ENCODE results near the gene LRIG1.

The LRIG1 gene, protein sequence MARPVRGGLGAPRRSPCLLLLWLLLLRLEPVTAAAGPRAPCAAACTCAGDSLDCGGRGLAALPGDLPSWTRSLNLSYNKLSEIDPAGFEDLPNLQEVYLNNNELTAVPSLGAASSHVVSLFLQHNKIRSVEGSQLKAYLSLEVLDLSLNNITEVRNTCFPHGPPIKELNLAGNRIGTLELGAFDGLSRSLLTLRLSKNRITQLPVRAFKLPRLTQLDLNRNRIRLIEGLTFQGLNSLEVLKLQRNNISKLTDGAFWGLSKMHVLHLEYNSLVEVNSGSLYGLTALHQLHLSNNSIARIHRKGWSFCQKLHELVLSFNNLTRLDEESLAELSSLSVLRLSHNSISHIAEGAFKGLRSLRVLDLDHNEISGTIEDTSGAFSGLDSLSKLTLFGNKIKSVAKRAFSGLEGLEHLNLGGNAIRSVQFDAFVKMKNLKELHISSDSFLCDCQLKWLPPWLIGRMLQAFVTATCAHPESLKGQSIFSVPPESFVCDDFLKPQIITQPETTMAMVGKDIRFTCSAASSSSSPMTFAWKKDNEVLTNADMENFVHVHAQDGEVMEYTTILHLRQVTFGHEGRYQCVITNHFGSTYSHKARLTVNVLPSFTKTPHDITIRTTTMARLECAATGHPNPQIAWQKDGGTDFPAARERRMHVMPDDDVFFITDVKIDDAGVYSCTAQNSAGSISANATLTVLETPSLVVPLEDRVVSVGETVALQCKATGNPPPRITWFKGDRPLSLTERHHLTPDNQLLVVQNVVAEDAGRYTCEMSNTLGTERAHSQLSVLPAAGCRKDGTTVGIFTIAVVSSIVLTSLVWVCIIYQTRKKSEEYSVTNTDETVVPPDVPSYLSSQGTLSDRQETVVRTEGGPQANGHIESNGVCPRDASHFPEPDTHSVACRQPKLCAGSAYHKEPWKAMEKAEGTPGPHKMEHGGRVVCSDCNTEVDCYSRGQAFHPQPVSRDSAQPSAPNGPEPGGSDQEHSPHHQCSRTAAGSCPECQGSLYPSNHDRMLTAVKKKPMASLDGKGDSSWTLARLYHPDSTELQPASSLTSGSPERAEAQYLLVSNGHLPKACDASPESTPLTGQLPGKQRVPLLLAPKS

DNA sequence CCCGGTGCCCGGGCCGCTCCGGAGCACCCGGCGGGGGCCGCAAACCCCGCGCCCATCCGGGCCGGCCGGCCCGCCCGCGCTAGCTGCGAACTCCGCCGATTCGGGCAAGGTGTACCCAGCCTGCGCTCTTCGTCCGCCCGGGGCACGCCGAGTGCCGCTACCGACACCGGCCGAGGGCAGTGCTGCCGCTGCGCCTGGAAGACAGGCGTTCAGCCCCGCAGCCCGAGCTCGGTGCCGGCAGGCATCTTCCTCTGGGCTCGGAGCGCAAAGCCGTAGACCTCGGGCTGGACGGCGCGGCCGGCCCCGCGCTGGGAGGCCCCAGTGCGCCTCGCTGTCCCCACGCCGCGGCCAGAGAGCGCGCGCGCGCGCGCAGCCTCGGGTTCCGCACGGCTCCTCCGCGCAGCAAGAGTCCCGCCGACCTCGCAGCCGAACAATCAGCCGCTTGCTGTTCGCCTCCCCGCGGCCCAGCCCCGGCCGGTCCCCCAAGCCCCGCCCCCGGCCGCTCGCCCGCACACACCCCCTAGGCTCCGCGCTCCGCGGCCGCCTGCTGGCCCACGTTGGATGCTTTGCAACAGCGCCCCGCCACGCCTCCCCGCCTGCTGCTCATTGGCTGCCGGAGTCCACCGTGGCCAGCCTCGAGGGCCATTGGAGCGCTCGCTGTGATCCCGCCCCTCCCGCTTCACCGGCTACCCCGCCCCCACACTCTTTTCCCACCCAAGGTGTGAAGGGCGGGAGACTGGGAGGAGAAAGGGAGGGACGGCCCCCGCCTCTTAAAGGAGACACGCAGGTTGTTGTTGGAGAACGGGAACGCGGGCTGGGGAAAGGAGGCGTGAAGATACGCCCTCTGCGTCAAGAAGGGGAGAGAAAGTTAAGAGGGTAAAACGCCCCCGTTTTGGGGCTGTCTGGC lies at the start of gene LRIG1:
Gene LRIG1 (minus strand): TSS at position 447 of the 907 bp plus-strand sequence. CDS start 615 bp downstream, outside the sequence.
- DNase-seq: peak; percentile 99

DNA sequence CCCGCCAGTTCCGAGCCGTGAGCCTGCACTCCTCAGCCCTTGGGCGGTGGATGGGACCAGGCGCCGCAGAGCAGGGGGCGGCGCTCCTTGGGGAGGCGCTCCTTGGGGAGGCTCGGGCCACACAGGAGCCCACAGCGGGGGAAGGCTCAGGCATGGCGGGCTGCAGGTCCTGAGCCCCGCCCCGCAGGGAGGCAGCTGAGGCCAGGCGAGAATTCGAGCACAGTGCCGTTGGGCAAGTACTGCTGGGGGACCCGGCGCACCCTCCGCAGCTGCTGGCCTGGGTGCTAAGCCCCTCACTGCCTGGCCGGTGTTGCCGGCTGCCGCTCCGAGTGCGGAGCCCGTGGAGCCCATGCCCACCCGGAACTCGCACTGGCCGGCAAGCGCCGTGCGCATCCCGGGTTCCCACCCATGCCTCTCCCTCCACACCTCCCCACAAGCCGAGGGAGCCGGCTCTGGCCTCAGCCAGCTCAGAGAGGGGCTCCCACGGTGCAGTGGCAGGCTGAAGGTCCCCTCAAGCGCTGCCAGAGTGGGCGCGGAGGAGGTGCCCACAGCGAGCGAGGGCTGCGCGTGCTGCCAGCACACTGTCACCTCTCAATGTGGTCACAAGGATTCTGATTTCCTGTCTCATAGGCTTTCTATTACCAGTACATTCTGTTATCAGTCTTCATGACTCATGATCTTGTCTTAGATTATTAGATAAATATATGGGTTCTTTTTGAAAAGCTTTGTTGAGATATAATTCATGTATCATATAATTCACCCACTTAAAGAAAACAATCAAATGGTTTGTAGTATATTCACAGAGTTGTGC lies 44.0 kb upstream of the LRIG1 start:
- DNase-seq: no peak

DNA sequence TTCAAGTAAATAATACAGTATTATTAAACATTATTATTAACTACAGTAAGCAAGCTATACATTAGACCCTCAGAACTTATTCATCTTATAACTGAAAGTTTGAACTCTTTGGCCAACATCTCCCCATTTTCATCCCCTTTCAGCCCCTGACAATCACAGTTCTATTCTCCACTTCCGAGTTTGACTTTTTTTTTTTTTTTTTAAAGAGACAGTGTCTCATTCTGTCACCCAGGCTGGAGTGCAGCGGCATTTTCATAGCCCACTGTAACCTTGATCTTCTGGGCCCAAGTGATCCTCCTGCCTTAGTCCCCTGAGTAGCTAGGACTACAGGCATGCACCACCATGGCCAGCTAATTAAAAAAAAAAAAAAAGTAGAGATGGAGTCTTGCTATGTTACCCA lies 41.3 kb upstream of the LRIG1 start:
- DNase-seq: no peak

DNA sequence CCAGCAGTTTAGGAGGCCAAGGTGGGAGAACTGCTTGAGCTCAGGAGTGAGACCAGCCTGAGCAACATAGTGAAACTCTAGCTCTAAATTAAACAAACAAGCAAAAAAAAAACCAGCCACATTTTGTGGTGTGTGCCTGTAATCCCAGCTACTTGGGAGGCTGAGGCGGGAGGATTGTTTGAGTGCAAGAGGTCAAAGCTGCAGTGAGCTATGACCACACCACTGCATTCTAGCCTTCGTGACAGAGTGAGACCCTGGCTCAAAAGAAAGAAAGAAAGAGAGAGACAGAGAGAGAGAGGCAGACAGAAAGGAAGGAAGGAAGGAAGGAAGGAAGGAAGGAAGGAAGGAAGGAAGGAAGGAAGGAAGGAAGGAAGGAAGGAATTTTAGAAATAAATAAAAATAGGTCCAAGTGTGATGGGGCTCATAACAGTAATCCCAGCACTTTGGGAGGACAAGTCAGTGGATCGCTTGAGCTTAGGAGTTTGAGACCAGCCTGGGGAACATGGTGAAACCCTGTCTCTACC lies 38.7 kb upstream of the LRIG1 start:
- no peak for DNase-seq

DNA sequence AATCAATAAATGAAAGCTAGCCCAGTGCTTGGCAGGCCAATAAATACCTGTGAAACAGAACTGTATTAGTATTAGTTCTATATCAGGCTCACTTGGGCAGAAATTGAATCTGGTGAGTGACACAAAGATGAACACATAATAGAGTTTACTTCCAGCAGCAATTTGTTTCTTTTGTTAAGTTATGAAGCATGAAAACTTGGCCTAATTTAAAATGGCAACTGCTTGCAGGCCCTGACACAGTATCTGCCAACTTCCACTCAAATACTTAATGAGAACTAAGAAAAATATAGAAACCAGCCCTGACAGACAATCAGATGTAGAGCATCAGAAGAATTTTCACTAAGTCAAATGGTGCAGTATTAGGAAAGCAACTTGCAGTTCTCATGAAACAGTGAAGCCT lies 37.6 kb upstream of the LRIG1 start:
- DNase-seq: no peak

DNA sequence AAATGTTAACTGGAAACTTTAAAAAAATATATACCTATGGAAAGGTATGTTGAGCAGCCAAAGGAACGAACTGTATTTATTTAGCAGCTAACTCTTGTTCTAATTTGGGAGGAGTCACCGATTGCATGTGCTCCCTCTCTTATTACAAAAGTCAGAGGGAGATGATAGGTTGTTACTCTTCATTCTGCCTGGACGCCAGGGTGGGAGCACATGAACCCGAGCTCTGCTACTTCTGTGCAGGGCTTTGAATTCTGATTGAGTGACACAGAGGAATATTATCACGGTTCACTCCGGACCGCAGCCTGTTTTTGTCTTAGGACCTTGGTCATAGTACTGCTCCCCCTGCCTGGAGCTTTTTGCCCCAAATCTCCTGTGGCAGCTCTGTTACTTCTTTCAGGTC lies 36.9 kb upstream of the LRIG1 start:
- DNase-seq: no peak

DNA sequence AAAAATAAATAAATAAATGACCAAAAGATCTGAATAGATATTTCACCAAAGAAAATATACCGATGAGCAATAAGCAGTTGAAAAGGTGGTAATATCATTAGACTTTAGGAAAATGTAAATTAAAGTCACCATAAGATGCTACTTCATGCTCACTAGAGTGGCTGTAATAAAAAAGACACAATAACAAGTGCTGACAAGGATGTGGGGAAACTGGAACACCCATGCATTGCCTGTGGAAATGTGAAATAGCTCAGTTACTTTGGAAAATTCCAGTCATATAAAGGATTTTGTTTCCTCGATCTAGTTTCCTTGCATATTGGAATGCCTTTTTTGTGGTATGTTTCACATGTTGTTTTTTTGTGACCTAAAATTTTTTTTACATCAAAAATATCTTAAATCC lies 36.0 kb upstream of the LRIG1 start:
- no peak for DNase-seq

DNA sequence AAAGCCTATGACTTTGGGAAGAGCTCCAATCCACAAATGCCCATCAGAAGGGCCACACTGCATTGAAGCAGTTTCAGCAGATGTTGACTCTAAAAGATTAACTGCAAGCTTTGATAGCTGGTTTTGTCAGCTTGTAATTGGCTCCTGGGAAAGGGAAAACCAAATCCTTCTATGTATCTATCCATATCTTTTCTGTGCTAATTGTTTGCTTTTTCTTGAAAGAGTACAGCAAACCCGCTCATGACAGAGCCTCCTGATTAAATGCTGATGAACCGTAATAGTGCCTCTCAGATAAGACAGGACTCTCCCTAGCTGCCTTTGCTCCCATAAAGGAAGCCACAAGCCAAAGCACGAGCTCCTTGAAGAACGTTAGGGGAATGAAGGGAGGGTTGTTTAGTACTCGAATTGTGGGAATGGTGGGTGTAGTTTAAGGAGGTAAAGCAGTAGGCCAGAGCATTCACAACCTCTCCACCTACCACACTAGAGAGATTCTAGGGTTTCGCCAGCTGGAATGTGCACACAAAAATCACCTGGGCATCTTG lies 33.6 kb upstream of the LRIG1 start:
- no peak for DNase-seq

DNA sequence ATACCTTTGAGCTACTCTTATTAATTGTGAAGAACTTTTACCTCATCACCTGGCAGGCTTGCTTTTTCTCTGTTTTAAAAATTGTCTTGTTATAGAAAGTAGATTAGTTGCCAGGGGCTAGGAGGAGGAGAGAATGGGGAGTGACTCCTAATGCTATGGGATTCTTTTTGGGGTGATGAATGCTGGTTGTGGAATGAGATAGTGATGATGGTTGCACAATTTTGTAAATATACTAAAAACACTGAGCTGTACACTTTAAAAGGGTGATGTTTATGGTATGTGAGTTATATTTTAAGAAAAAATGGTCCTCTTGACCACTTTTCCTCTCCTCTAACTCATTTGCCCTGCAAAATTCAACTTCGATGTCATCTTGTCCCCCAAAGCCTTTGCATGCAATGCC lies 31.8 kb upstream of the LRIG1 start:
- DNase-seq: no peak

DNA sequence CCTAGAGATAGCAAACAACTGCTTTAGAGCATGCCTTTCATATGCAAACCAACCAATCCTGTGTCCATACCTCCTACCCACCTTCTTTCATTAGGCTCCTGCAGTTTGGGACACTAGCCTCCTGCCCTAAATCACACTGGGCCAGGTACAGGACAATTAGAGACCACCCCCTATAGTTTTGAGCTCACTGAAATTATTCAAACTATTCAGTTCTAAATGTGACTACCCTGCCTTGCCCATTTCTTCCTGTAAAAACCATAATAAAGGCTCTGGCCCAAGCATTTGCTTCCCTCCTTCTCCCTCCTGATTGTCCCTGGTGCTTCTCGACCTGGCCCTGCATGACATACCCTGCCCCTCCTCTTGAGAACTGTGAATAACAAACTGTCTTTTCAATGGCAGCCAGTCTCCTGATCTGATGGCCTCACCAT lies 31.4 kb upstream of the LRIG1 start:
- no peak for DNase-seq

DNA sequence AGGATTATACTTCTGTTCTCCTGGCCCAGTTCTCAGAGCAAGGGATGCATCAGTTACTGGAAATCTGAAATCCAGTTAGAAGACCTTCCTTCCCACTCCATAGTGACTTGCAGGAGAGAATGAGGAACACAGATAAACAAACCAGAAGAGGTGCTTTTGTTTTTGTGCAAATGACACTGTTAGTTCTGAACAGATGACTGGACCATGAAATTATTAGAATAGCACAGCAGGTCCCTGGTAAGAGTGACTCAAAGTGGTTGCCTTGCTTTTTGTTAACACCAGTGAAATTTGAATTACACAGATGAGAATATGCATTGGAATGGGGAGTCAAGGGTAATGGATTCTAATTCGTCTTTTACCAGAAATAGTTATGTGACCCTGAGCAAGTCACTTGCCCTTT lies 30.4 kb upstream of the LRIG1 start:
- no peak for DNase-seq

DNA sequence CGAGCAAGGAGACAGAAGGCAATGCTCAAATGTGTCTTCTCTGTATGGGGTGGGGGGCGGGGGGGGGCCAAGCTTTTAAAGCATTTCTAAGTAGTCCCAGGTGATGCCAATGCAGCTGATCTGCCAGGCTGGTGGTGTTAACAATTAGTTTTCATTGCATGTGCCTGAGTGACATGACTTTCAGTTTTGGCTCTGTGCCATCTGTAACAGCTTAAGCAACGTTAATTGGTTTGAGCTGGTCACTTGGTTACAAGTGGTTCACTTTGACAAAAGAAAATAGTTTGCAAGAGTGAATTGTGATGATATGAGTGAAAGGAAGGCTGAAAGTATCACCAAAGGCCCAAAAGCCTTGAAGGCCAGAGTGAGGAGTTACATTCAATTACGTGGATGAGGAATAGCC lies 26.4 kb upstream of the LRIG1 start:
- no peak for DNase-seq

DNA sequence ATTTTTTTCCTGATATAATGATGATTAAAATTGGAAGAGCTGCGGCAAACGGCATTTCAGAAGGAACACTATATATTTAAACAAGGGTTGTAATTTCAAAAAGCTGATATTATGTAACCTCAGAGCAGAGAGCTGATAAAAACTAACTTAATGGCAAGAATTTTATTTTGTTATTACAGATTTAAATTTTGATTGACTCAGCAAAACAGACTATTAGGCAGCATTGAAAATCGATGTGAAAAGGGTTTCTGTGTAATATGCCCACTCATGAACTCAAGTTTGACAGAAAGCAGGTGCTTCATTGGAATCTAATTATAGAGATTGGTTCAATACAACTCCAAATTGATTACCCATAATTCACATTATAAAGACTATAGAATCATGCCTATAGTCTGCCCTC lies 24.9 kb upstream of the LRIG1 start:
- DNase-seq: no peak

DNA sequence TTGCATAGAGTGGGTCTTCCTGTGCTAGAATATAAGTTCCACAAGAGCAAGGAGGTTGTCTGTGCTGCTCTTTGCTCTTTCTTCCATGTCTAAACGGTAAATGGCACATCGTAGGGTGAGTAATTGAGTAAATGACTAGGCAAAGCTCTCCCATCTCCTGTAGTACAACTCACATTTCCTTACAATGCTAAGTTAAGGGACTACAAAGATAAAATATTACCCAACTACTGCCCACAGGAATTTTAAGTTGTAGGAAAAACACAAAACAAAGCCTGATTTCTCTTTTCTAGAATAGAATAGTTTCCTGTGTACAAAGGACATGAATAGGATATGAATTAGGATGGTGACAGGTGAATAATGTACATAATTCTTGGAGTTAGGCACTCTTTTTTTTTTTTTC lies 19.9 kb upstream of the LRIG1 start:
- no peak for DNase-seq

DNA sequence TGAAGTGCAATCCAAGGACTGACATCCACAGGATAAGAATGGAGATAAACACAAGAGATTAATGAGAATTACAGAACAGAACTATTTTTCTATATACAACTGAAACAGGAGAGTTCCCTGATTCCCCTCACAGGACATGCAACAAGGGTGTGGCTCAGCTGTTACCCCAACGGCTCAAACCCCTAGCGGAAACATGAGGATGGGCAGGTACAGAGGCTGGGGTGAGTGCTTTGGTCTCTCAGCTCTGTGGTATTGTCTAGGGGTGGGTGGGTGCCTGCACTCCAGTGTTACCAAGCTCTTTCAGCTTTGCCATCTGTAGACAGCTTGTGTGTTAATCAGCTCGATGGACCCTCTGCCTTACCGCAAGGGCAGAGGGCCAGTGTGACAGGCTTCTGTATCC lies 17.8 kb upstream of the LRIG1 start:
- no peak for DNase-seq

DNA sequence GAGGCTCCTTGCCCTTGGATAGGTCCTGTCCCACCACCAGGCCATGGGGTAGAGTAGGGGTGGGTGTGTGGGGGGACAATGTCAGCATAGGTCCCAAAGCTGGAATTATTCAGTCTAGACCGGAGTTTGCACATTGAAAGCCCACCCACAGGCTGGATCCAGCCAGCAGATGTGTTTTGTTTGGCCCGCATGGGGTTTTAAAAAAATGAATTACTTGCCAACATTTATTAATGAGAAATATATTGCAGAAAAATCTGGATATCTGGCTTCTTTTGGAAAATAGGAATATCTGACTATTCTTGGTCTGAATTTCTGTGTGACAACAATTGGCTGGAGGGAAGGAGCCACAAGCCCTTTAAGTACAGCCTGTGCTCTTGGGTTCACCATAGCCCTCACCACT lies 17.3 kb upstream of the LRIG1 start:
- no peak for DNase-seq

DNA sequence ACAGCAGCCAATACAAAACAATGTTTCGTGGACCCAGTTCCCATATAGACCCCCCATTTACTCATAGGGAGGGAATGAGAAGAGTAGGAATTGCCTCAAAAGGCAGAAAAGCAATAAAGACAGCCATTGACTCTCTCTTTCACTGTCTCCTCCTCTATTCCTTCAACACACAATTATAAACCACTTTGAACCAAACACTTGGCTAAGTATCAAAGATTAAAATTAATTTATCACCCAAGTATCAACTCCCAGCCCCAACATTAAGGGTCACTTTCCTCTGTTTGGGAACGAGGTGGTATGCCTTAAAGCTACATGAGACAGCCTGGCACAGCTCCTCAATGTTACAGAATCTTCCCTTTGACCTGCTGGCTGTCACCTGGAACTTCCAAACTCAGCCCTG lies 16.4 kb upstream of the LRIG1 start:
- DNase-seq: no peak

DNA sequence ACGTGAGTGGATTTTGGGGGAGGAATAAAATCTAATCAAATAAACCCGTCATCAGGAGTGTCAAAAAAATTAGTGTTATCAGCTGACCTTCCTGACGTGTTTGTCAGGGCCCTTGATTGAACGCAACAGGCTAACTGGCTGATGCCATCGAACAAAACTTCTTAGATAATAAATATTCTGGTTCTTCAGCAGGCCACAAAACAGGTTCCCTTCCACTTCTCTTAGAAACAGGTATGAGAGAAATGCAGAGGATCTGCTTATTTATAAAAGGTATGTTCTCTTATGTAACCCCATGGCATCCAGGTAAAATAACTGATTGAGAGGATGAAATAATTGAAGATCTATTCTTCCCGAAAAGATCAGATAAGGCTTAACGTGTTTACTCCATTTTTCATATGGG lies 7.6 kb upstream of the LRIG1 start:
- no peak for DNase-seq

DNA sequence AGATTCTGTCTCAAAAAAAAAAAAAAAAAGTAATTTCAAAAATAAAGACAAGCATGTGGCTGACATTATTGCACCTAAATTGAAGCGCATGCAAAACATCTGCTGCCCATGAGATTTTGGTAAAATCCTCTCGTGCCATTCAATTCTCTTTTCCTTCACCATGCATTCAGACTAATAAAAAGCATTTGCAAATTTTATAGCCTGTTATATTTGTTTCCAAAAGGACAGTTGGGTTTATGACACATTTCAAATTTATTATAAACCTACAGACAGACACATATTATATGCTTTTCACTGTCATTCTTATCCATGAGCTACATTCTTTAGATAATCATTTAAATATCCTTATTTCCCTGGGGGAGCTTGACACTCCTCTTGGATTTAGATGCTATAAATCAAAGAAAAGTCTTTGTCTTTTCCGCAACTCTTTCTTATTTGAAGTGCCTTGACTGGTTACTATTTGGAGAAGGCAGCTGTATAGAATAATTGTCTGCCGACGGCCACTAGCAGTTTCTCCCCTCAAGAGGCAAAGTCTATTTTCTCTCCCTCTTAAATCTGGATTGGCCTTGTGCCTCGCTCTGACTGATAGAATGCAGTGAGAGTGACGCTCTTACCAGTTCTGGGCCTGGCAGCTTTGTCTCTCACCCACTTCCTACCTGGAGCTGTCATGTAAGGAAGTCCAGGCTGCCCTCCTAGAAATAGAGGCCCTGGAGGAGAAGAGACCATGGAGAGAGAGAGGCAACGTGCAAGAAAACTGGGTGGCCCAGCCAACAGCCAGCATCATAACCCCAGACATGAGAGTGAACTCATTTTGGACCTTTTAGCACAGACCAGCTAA lies 6.8 kb upstream of the LRIG1 start:
- DNase-seq: no peak

DNA sequence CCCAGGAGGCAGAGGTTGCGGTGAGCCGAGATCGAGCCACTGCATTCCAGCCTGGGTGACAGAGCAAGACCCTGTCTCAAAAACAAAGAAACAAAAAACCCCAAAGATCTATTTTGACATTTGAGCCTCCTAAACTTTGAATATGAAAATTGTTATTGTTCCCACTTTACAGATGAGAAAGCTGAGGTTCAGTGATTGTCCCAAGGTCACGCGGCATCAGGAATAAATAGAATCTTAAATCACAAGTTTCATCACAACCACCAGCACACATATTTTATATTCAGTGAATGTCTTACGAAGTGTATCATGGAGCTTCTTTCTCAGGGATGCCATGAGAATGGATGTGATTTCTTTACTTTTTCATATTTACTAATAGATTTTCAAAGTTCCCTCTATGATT lies 5.3 kb upstream of the LRIG1 start:
- no peak for DNase-seq

Data from stimulated activated CD4-positive, alpha-beta T cell treated with anti-CD3 and anti-CD28 coated beads, Interleukin-4, amount 100 ng/mL, for 1 hour (primary cell).